GM19043 (cell line): Measurements from ENCODE around the gene CLEC10A.

Experiments
- ATAC-seq: cut with Tn5 transposase; IDR thresholded peaks from one replicate; pipeline ENCODE4 v1.9.1; 2021; ENCODE audit warnings: low read depth; ENCODE audit not compliant: unreplicated experiment

The CLEC10A gene

DNA sequence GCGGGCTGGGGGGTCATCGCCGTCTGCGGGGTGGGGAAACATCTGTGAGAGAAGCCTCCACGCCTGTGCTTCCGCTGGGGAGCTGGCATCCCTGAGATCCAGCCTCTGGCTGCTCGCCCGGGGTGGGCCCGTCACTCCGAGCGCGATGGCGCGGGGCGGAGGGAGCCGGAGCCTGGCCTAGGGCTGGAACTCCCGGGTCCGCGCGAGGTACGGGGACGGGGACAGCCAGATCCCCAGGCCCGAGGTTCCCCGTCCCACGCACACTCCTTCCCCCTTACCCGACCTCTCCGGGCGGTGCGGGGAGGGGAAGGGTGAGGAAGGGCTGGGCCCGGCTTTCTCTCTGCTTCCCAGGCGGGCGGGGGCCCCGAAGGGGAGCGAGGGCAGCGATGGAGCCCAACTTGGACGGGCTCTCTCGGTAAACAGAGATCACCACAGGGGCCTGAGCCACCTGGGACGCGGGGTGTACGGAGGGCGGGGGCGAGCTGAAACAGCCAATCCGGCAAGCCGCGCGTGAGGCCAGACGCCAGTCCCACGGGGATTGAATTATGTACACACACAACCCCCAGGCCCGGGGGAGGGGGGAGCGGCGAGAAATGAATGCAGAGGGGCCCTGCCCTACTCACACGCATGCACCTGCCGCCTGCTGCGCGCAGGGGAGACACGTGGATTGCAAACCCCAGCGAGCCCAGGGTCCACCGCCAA is 36.4 kb downstream of the CLEC10A start, which contains the start of gene SLC16A11:
SLC16A11 (minus strand) TSS at position 596 of the 702 bp plus-strand sequence; CDS start at position 17, 579 bp downstream.
- ATAC-seq, result no peak

DNA sequence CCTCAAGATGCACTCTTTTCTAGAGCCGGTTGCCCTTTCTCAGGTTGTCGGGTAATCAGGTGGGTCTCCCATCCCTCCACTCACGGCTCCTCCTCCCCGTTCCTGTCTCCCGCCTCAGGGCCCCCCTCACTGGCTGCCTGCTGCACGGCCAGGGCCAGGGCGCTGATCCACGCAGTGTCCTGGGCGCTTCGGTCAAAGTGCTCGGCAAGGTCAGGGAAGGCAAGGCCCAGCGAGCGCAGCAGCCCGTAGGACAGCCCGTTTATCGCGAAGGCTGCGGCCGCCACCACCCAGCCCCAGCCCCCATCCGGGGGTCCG is 36.9 kb downstream of the CLEC10A start:
- no peak for ATAC-seq

DNA sequence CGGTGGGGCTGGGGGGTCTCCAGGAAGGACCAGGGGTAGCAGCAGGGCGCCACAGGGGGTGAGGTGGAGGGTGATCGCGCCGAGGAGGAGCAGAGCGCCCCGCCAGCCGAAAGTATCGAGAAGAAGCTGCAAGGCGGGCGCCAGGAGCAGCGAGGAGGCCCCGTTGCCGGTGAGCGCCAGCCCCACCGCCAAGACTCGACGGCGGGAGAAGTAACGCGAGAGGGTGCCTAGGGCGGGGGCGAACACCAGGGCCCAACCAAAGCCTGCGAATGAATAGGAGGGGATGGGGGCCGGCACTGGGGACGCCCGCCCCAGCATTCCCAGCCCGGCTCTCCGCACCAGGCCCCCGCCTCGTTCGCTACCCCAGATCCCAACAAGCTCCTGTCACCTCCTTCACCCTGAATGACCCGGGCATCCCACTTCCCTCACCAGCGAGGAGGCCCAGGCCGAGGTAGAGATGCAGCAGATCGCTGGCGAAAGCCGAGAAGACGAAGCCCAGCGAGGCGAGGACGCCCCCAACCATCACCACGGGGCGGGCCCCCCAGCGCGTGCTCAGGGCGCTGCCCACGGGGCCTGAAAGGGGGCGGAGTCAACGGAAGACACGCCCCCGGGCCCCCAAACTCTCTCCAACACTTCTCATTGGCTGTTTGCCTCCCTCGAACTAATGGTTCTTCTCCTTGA is 37.4 kb downstream of the CLEC10A start:
- ATAC-seq, result no peak

DNA sequence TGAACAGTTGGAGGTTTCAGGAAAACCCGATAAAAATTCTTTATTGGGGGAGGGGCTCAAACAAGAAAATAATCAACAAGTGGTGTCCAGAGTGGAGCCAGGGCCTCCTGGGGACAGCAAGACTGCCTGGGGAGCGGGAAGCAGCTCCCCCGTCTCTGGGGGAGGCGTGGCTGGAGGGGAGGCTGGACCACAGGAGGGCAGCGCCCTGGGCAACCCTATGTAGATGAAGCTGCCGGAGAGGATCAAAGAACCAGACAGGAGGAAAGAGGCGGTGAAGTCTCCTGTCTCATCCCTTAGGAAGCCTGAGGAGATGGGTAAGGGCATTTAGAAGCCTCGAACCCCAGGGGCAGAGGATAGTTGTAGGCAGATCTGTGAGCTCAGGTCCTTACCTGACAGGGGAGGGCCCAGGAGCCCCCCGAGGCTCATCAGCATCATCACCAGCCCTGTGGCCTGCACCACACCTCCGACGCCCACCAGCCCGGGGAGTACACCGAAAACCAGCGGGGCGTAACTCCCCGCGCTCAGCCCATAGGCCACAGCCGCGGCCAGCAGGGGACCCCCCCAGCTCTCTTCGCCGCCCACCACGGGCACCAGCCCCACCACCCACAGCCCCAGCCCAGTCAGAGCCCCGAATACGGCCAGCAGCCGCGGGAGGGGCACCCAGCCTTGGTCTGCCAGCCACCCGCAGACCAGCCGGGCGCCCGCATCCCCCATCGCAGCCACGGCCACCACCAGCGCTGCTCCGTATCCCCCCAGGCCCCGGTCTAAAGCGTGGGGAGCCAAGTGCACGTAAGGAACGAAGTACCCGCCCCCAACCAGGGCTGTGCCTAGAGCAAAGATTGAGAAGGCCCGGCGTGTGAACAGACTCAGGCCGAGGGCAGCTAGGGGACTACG is 38.2 kb downstream of the CLEC10A start:
- no peak for ATAC-seq

DNA sequence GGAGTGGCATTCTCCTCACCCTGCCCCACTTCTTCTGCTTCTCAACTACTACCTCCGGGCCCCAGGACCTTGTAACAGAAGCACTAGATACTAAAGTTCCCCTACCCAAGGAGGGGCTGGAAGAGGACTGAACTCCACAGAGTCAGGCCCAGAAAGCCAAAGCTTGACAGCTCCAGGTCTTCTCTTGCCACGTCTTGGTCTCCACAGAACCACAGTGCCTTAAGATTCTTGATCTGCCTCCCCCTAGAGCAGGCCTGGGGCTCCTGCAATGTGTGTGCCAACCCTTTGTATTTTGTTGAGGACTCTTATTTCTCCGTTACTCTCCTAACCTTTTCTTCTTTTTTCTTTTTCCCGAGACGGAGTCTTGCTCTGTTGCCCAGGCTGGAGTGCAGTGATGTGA is 40.2 kb downstream of the CLEC10A start:
- ATAC-seq, result no peak

DNA sequence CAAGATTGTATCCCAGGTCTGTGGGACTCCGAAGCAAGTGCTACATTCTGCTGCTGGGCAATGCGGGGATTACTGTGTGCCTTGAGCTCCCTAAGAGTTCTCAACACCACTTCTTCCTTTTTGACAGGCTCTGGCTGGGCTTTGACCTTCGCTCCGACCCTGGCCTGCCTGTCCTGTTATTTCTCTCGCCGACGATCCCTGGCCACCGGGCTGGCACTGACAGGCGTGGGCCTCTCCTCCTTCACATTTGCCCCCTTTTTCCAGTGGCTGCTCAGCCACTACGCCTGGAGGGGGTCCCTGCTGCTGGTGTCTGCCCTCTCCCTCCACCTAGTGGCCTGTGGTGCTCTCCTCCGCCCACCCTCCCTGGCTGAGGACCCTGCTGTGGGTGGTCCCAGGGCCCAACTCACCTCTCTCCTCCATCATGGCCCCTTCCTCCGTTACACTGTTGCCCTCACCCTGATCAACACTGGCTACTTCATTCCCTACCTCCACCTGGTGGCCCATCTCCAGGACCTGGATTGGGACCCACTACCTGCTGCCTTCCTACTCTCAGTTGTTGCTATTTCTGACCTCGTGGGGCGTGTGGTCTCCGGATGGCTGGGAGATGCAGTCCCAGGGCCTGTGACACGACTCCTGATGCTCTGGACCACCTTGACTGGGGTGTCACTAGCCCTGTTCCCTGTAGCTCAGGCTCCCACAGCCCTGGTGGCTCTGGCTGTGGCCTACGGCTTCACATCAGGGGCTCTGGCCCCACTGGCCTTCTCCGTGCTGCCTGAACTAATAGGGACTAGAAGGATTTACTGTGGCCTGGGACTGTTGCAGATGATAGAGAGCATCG is 41.8 kb downstream of the CLEC10A start:
- ATAC-seq, result no peak

DNA sequence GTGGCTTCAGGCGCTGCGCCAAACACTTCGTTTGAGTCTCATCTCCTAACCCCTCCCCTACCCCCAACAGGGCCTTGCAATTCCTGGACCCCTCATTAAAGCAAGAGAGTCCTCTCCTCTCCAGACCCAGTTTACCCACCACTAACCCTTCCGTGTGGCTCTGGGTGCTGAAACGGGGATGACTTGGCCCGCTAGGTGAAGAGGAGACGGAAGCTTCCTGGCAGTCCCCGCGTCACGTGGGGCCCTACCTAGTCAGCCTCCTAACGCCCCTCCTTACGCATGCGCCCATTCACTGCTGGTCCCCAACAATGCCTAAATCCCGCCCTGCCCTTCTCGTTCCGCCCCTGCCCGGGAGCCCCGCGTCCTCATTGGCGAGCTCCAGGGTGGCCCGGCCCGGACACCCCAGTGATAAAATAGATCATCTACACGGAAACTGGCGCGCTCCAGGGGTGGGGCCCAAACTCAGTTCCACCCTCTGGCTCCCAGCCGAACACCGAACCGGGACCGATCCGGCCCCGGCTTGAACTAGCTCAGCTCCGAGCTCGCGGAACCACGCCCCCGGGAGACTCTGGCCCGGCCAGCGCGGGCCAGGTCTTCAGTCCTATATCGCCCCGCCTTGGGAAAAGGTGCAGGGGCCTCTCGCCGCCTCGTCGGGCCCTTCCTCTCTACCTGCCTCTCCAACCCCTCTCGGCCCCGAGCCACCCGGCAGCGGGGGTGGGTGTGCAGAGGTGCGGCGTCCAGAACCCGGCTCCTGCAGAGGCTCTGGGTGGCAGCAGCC is 44.3 kb downstream of the CLEC10A start, which contains the start of gene SLC16A13:
SLC16A13 (plus strand) TSS at position 425 of the 778 bp plus-strand sequence. CDS start 368 bp downstream, outside the sequence.
- peak; percentile 89 for ATAC-seq

DNA sequence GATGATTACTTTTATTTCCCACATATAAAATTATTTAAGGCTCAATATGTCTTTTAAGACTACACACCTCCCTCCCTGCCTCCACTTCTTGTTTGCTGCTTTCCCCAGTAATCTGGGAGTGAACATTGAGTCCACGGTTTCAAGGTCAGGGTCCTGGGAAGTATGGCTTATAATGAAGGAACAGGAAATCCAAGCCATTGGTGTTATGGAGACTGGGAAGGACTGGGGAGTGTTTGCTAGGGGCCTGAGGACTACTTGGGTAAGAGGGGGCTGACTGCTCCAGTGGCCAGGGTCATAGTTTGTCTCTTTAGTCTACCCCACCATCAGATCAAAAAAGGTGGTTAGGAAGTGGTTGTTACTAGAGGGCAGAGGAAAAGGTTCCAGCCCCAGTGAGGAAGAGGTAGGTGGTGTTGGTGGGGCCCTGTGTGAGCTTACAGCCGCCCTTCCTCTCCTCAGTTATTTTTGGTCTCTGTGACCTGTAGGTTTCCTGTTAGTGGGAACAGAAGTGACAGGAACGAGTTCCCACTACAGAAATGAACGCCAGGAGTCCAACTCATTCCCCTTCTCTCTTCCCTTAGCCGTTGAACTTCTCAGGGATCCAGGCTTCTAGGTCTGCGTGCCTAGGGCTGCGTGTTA is 45.0 kb downstream of the CLEC10A start:
- ATAC-seq, result peak; percentile 16

DNA sequence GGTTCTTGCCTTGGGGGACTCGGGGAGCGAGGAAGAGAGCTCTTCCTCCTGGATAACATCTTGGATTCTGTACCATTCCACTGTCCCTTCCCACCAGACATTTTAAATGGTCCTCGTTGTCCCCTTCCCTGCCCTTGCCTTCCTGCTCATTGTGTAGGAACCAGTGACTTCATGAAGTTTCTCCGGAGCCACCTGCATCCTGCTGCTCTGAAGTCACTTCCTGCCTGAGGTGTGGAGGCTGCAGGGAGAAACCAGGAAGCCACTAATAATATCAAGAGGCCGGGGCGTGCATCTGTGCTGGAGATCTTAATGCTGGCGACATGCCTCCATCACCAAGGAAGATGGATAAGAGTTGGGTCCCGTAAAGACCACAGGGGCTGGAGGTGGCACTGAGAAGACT is 50.4 kb downstream of the CLEC10A start:
- ATAC-seq, result no peak

DNA sequence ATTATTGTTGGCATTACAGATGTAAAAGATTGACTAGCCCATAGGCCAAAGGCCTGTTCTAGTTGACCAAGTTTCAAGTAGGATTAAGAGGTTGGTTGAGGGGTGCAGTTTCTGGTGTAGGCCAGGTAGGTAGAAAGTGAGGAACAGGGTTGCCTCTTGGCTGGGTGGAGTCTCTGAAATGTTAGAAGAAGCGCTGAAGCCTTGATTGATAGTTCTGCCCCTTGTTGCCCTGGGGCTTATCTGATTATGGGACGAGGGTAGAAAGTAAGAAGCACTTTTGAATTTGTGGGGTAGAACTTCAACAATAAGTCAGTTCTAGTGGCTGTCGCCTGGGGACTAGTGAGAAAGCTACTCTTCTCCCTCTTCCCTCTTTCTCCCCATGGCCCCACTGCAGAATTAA is 51.0 kb downstream of the CLEC10A start:
- ATAC-seq, result no peak

DNA sequence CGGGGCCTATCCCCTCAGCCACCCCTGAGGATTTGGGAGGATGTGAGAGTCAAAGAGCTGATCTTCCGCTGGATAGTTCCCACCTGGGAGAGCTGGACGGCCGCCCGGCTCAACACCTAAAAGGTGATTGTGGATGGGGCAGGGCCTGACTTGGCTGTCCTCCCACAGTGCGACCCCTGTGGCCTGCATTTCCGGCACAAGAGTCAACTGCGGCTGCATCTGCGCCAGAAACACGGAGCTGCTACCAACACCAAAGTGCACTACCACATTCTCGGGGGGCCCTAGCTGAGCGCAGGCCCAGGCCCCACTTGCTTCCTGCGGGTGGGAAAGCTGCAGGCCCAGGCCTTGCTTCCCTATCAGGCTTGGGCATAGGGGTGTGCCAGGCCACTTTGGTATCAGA is 52.7 kb downstream of the CLEC10A start:
- ATAC-seq, result no peak

DNA sequence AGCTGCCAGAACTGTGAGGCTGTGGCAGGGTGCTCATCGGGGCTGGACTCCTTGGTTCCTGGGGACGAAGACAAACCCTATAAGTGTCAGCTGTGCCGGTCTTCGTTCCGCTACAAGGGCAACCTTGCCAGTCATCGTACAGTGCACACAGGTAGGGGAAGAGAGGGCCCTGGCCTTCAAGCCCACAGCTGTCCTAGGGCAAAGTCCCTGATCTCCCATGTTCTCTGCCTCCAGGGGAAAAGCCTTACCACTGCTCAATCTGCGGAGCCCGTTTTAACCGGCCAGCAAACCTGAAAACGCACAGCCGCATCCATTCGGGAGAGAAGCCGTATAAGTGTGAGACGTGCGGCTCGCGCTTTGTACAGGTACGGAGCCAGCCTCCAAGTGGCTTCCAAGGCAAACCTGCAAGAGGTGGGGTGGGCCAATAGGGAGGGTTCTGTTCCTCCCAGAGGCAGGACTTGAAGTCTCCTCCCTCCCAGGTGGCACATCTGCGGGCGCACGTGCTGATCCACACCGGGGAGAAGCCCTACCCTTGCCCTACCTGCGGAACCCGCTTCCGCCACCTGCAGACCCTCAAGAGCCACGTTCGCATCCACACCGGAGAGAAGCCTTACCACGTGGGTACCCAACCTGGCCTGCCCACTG is 53.5 kb downstream of the CLEC10A start:
- no peak for ATAC-seq

DNA sequence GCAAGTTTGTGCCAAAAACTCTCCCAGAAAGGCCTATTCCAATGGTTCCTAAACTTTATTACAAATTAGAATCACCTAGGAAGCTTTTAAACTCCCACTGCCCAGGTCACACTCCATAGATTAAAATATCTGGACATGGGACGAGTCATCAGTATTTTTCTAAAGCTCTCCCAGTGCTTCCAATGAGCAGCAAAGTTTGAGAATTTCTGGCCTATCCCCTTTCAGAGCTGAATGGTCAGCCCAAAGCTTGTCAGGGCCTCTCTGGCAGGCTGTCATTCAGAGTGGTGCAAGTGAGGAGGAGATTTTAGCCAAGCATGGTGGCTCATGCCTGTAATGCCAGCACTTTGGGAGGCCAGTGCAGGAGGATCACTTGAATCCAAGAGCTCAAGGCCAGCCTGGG is 54.8 kb downstream of the CLEC10A start:
- no peak for ATAC-seq
